MCF 10A (cell line): ENCODE results near the gene DLL4. TPM values are rescaled to one million over a fixed set of nuclear protein-coding genes. Genes with fewer than 3 reads are reported as not detected.
A peak's percentile ranks its signal among the peaks of the same experiment; 100 is the strongest.

Experiments
- BruUV-seq: library from RNA; stranded (reverse); fragments of 400-500 nt; replicated peaks from 2 replicates; lab custom pipeline; 2021; lab: Mats Ljungman, UMichigan
- CTCF ChIA-PET: fragments of 300-600 bp; sonication (Branson Sonifier 250); formaldehyde crosslinking; extraction: SDS; loops from one replicate; lab custom pipeline; 2021; ENCODE audit warnings: antibody characterized with exemption, inconsistent platforms; lab: Yijun Ruan, JAX
- POLR2A ChIA-PET: fragments of 300-600, 350-650 bp; sonication (Branson Sonifier 250); formaldehyde crosslinking; extraction: SDS; loops from one replicate; lab custom pipeline; 2020; ENCODE audit warnings: antibody characterized with exemption, inconsistent platforms; lab: Yijun Ruan, JAX
- DNase-seq: peaks from one replicate; pipeline ENCODE4 v3.0.0-alpha.2; 2018; ENCODE audit not compliant: unreplicated experiment
- H3K27ac Mint-ChIP-seq: one replicate; pipeline ENCODE4 v1.8.0; 2022; ENCODE audit warnings: mild to moderate bottlenecking, low read depth, mixed read lengths; ENCODE audit not compliant: unreplicated experiment
- H3K27me3 Mint-ChIP-seq: one replicate; pipeline ENCODE4 v1.8.0; 2022; ENCODE audit warnings: mixed read lengths; ENCODE audit not compliant: insufficient read depth, unreplicated experiment
- H3K36me3 Mint-ChIP-seq: one replicate; pipeline ENCODE4 v1.8.0; 2022; ENCODE audit warnings: mild to moderate bottlenecking, moderate library complexity, mixed read lengths; ENCODE audit not compliant: insufficient read depth, unreplicated experiment
- H3K4me1 Mint-ChIP-seq: one replicate; pipeline ENCODE4 v1.8.0; 2022; ENCODE audit warnings: mixed read lengths; ENCODE audit not compliant: insufficient read depth, unreplicated experiment
- H3K4me3 Mint-ChIP-seq: one replicate; pipeline ENCODE4 v1.8.0; 2022; ENCODE audit warnings: mild to moderate bottlenecking, moderate library complexity, mixed read lengths; ENCODE audit not compliant: unreplicated experiment
- H3K9me3 Mint-ChIP-seq: one replicate; pipeline ENCODE4 v1.8.0; 2022; ENCODE audit warnings: mixed read lengths; ENCODE audit not compliant: unreplicated experiment
- intact Hi-C: fragments of 100-400 bp; cut with micrococcal nuclease; formaldehyde crosslinking; loops from 2 replicates; pipeline ENCODE4 v1.14.1; 2022
- total RNA-seq: library from RNA; stranded (reverse); gene quantifications from 2 replicates; pipeline ENCODE4 v1.2.3, GENCODE V29; 2022
- TF ChIP-seq, protein P1 (sequence below): fragments of 200-600 bp; IDR thresholded peaks from one replicate; pipeline ENCODE4 v1.8.0; 2022; ENCODE audit warnings: antibody characterized with exemption, mild to moderate bottlenecking; ENCODE audit not compliant: unreplicated experiment

The DLL4 gene
- total RNA-seq, 1 experiment from 2014 or later: not detected

DNA sequence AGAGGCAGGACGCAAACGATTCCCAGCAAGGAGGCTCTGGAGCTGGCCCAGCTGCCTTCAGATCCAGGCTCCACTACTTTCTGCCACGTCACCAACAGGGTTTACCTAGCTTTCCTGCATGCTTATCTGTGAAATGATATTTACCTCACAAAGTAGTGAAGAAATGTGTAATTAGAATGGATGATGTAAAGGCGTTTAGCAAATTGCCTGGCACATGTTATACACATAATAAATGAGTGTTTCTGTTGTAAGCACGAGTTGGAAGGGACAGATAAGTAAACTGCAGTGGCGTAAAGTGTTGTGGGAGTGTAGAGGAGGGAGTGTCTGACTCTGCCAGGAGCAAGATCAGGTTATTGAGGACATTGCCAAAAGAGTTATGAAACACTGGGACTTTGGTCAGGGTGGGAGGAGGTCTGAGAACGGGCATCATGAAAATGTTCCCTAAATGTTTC, 20.6 kb downstream of the DLL4 start:
- Mint-ChIP-seq H3K27ac (no peak overlapping the region), H3K36me3 (peaks cover 12% of the 10 kb centered on the region), H3K27me3 (no peaks in the 10 kb centered on the region), H3K4me1 (peaks cover 13% of the 10 kb centered on the region), H3K9me3 (no peaks in the 10 kb centered on the region), H3K4me3 (no peak overlapping the region)
- ChIA-PET CTCF (interaction anchor here (0.5 kb wide), 1 partner anchor 33 kb away, joined by 3 read pairs; no protein-coding TSS in a partner anchor), POLR2A (interaction anchor here (0.9 to 1.3 kb wide), 2 partner anchors 9 to 65 kb away, joined by 3 to 5 read pairs; no protein-coding TSS in a partner anchor)
- BruUV-seq: no TSS peak
- intact Hi-C loops: loop anchor here (5.0 kb wide), 1 partner anchor 383 kb away; the partner anchor contains the start of genes NUSAP1 and OIP5
- TF ChIP-seq, protein P1, sequence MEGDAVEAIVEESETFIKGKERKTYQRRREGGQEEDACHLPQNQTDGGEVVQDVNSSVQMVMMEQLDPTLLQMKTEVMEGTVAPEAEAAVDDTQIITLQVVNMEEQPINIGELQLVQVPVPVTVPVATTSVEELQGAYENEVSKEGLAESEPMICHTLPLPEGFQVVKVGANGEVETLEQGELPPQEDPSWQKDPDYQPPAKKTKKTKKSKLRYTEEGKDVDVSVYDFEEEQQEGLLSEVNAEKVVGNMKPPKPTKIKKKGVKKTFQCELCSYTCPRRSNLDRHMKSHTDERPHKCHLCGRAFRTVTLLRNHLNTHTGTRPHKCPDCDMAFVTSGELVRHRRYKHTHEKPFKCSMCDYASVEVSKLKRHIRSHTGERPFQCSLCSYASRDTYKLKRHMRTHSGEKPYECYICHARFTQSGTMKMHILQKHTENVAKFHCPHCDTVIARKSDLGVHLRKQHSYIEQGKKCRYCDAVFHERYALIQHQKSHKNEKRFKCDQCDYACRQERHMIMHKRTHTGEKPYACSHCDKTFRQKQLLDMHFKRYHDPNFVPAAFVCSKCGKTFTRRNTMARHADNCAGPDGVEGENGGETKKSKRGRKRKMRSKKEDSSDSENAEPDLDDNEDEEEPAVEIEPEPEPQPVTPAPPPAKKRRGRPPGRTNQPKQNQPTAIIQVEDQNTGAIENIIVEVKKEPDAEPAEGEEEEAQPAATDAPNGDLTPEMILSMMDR: no peak
- DNase-seq: peak; percentile 40

DNA sequence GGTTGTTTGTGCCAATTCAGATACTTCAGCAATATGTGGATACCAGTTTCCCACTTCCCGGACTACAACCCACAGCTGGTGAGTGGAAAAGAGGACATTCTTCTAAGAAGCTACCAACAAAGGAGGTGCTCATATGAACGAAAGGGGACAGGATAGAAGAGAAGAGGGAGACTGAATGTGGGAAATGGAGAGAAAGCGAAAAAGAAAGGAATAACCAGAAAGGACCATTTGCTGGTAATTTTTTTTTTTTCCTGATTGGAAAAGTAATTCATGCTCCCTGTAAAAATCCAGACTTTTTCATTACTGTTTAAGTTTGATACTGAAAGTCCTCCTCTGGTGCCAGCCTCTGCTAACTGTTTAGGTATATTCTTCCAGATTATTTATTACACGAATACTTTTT, 22.6 kb downstream of the DLL4 start:
- DNase-seq: no peak
- ChIA-PET CTCF (interaction anchor here (0.7 to 7.2 kb wide), 5 partner anchors 11 to 66 kb away, joined by 3 to 59 read pairs (median 4); no protein-coding TSS in a partner anchor), POLR2A (no interaction called here)
- Mint-ChIP-seq H3K4me3 (peak overlapping the region; percentile 87), H3K9me3 (no peaks in the 10 kb centered on the region), H3K4me1 (peaks cover 23% of the 10 kb centered on the region), H3K36me3 (peaks cover 19% of the 10 kb centered on the region), H3K27ac (no peak overlapping the region), H3K27me3 (no peaks in the 10 kb centered on the region)
- intact Hi-C loops: loop anchor here (5.0 kb wide), 1 partner anchor 381 kb away; the partner anchor contains the start of genes NUSAP1 and OIP5
- TF ChIP-seq, protein P1: no peak
- TSS peak; percentile 71 for BruUV-seq

DNA sequence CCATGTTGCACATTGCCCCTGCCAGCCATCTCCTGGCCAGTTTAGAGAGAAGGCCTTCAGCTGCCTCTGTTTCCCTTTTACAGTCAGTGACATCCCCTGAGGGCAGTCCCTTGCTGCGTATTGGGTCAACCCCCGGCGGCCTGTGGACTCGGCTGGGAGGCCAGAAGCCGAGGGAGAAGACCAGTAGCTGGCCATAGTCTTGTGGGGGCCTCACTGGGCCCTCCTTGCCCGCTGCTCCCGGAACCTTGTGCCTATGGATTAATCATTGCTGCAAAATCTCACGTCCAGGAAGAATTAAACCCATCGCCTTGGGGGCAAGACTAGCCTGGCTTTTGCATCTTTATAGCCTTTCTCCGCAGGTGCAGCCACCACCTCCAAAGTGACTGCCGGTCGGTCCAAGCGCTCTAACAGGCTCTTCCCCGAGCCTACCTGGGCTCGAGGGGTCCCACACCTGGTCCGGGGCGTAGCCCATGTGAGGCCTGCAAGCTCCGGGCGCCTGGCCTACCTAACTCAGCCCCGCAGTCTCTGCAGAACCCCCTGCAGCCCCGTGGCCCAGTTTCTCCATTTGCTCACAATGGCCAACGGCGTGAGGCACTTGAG, 23.3 kb downstream of the DLL4 start:
- ChIA-PET POLR2A (interaction anchor here (1.2 to 1.5 kb wide), 2 partner anchors 10 to 72 kb away, joined by 3 to 11 read pairs; no protein-coding TSS in a partner anchor), CTCF (interaction anchor here (0.6 to 7.2 kb wide), 6 partner anchors 11 to 186 kb away, joined by 3 to 59 read pairs (median 4); no protein-coding TSS in a partner anchor)
- TF ChIP-seq, protein P1: no peak
- H3K27ac Mint-ChIP-seq: peak overlapping the region; percentile 83
- H3K4me3 Mint-ChIP-seq: peak overlapping the region; percentile 87
- H3K4me1 Mint-ChIP-seq: peaks cover 23% of the 10 kb centered on the region
- H3K36me3 Mint-ChIP-seq: peaks cover 19% of the 10 kb centered on the region
- no peaks in the 10 kb centered on the region for H3K27me3 Mint-ChIP-seq
- H3K9me3 Mint-ChIP-seq: no peaks in the 10 kb centered on the region
- DNase-seq: no peak
- intact Hi-C loops: loop anchor here (5.0 kb wide), 1 partner anchor 380 kb away; the partner anchor contains the start of genes NUSAP1 and OIP5
- BruUV-seq: no TSS peak
